GM19452 (cell line): ENCODE data around the gene GRAPL.
"Not testable (repeated sequence)": the region's sequence is repeated elsewhere in the genome, so short reads cannot be mapped to it uniquely, and the experiment has no call there.

Experiments used
- ATAC-seq: cut with Tn5 transposase; IDR thresholded peaks from one replicate; pipeline ENCODE4 v1.9.1; 2021; ENCODE audit not compliant: unreplicated experiment

Gene GRAPL

DNA sequence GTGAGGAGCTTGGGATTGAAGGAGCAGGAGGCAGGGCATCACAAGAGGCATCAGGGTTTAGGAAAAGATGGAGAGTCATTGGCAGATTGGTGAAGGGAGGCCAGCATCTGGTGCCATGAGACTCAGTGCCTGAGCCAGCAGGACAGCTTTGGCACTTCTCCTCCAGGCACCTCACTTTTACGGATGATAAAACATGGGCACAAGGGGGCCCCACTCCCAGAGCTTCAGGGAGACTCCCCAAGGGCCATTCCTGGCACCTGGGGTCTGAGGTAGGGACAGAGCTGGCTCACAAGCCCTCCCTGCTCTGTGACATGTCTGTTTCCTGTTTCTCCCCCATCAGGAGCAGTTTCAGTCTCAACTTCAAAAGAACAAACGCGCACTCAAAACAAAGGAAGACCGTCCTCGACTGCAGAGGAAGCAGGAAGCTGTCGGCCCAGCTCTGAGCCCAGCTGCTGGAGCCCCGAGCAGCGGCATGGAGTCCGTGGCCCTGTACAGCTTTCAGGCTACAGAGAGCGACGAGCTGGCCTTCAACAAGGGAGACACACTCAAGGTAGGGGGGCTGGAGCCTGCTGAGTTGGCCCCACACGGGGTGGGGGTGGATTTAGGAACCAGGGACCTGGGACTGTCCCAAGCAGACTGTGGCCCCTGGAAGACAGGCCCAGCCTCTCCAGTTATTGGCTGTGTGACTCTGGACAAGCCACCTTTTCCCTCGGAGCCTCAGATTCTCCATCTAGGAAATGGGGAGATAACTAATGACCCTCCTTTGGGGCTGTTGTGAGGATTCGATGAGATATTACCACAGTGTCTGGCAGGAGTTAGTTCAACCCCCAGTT is at the start of gene GRAPL:
Gene GRAPL (plus strand): TSS at position 442 of the 833 bp plus-strand sequence. CDS start 31 bp downstream, at position 473.
- not testable (repeated sequence) for ATAC-seq

DNA sequence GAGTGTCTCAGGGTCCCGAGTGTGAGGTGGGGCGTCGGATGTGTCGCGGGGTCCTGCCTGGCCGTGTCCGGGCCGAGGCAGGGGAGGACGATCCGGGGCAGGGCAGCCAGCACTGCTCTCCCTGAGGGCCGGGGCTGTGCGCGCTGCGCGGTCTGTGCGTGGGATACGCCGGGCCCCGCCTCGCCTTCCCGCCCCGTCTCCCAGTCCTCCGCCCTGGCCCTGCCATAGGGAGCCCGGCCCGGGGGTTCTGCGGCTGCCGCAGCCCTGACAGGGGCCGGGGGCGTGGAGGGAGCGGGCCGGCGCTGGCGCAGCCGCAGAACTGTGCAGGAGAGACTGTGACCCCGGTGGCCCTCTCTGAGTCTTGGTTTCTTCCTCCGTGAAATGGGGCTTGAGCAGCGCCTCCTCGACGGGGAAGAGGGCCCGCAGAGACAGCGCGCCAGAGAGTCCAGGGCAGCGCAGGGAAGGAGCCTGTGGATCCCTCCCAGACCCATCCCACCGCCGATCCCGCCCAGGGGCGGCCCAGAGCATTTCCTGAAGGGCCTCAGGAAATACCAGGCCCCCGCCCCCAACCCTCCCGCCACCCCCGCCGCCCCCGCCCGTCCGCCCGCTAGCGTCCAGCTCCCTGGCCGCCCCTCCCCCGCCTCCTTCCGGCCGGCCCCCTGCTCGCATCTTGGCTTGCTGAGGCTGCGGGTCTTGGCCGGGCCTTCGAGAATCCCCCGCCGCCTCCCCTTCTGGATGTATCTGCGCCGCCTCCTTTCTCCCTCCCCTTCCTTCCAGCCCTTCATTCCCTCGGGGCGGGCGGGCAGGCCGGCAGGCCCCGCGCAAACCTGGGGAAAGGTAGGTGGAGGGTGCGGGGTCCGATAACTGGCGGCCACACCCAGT is 38.3 kb upstream of the GRAPL start:
- not testable (repeated sequence) for ATAC-seq

DNA sequence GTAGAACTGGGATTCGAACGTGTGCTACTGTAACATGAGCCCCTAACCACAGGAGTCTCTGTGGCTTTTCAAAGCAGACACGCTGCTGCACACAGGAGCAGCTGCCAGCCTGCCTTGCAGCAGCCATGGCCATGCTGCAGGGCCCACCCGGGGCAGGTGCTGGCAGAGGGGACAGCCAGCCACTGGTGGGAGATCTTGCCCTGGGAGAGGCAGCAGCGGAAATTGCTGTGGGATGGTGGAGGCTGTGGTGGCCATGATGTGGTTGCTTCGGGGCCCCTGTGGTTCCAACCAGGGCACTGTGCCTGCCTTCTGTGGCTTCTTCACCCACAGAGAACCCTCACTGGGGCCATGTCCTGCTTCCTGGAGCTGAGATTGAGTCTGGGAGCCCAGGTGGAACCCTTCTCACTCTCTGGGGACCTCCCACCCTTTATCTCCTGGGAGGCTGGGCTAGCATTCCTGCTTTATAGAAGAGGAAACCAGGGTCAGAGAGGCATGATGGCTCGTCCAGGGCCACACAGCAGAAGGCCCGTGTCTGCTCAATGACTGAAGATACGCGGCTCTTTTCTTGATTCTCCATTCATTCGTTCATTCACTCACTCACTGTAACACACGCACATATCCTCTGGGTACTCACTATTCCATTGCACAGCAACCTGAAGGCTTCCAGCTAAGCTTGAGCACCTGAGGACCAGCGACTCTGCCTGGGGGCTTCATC is 37.2 kb upstream of the GRAPL start:
- ATAC-seq = not testable (repeated sequence)

DNA sequence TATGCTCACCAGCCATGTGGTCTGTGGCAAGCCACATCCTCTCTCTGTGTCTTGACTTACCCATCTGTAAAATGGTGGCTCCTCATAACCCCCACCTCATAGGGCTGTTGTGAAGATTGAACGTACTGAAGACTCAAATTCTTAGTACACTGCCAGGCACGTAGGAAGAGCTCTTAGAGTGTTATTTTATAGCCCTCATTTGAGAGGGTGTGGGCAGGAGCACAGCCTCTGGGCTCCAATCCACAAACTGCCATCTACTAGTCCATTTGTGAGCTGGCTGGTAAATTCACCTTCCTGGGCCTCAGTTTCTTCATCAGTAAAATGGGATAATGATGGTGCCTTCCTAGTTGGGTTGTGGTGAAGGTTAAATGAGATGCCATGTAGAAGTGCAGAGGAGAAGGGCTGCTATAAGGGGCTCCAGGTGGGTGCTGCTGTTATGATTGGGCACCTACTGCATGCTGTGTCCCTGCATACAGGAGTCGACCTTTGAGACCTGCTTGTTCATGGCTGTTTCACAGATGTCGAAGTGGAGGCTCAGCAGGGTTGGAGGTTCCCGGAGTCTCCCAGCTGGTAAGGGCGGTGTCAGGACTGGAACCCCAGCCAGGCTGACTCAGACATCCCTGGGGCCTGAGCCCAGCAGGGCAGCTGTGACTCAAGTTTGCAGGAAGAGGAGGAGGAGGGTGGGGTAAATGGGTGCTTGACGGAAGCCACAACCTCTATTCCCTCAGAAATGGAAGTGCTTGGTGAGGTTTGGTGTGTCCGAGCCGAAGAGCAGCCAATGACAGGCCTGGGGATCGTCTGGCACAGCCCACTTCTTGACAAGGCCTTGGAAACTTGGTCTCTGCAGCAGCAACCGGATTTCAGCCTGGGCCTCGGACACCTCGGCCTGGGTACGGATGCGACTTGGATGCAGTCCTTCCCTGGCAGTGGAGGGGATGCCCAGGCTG is 34.4 kb upstream of the GRAPL start:
- ATAC-seq = not testable (repeated sequence)

DNA sequence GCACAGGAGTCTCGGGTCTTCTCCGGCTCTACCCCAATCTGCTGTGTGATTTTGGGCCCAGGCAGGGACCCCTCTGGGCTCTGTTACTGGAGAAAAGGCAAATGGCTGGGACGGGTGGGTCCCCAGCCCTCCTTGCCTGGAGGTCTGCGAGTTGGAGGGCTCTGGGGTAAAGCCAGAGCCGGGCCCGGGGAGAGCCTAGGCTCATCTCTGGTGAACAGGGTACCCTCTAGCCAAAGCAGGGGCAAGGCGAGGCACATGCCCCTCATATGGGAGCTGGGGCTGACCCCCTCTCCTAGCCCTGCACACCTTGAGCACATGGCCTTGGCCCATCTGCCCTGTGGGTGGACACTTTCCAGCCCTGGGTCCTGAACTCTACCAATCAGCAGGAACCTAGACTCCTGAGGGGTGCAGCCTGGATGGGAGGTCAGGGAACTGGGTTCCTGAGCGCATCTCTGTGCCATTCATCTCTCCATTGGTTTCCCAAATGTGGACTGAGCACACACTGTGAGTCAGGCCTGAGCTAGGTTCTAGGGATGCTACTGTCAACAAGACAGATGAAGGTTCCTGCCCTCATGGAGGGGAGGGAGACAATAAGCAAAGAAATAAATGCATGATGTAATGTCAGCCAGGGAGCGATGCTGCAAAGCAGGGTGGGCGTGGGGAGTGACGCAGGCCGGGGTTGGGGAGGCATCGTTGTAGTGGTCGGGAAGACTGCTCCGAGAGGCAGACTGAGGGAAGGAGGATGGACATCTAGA is 33.5 kb upstream of the GRAPL start:
- not testable (repeated sequence) for ATAC-seq

DNA sequence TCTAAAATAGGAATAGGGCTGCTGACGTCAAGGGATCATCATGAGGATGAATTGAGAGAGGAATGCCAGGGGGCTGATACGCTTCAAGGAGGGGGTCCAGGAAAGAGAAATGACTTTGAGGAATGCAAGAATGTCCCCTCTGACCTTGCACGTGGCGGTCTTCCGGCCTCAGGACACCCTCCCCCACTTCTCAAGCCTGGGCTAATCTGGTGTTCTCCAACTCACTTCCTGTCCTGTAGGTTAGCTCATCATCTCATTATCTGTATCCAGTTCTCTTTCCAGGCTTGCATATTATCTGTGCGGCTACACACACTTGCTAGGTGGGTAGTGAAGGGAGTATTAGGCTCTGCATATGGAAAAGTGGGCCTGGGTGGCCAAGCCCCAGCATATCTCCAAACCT is 18.9 kb upstream of the GRAPL start:
- ATAC-seq = not testable (repeated sequence)

DNA sequence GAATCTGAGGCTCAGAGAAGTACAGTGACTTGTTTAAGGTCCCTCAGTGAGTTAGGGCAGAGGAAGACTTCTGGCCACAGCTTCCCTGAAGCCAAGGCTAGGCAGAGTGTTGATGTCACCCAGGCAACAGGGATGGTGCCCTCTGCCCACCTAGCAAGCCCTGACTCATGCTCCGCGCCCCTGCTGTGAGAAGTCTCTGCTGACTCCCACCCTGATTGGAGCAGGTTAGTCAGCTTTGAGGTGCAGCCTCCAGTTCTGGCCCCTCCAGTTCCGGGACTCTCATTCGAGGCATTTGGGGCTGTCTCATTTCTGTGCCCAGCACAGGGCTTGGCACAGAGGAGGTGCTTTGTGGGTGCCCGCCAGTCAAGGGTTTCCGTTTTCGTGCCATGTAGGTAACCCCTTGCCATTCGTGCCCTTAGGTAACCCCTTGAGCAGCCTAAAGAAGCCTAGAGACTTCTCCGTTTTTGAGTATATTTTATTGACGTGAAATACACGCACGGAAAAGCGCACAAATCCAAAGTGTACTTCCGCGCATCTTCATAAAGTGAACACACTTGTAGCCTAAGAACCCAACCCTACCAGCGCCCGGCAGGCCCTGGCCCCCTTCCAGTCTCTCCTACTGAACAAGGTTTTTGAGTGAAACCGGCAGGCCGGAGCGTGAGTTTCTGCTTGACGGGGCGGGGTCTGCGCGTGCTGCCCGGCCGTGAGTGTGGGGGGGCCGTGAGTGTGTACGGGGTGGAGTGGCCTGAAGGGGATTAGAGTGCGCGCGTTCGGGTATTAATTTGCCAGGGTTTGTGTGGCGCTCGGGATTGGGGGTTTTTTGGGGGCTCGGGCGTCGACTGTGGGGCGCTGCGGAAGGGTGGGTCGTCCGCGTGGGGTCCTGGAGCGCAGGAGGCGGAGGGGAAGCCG is 16.9 kb upstream of the GRAPL start:
- peak; percentile 31 for ATAC-seq

DNA sequence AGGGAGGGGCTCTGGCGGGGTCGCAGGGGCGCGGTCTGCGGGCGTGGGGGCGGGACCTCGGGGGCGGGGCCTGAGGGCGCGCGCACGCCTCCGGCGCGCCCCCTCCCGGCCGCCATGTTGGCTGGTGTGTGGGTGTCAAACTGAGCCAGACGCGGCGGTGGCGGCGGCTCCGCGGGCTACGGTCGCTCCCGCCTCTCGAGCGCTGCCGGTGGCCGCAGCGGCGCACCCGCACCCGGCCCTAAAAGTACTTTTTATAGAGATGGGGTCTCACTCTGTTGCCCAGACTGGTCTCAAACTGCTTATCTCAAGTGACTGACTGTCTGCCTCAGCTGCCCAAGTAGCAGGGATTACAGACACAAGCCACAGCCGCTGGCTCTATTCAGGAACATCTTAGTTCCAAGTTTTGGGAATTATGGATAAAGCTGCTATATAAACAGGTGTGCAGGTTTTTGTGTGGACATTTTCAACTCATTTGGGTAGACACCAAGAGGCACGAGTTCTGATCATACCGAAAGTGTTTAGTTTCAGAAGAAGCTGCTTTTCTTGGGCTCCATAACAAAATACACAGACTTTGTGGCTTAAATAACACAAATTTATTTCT is 16.2 kb upstream of the GRAPL start:
- peak; percentile 81 for ATAC-seq

DNA sequence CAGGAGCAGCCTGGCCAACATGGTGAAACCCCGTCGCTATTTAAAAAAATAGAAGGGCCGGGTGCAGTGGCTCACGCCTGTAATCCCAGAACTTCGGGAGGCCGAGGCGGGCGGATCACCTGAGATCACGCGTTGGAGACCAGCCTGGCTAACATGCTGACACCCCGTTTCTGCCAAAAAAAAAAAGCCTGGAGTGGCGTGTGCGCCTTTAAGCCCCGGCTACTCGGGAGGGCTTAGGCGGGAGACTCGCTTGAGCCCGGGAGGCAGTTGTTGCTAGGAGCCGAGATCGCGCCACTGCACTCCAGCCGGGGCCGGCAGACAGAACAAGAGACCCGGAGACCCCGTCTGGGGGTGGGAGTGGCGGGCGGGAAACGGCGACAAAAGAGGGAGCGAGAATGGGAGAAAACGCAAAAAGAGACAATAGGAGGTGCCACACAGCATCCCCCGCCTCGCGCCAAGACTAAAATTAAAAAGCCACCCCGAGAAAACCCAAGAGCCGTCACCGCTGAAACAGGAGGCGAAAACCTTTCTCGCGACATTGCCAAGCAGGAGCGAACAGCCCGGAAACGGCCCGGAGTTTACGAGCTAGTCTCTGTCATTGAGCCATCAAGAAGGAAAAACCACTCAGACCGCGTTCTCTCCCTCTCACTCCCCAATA is 15.5 kb upstream of the GRAPL start:
- ATAC-seq = not testable (repeated sequence)

DNA sequence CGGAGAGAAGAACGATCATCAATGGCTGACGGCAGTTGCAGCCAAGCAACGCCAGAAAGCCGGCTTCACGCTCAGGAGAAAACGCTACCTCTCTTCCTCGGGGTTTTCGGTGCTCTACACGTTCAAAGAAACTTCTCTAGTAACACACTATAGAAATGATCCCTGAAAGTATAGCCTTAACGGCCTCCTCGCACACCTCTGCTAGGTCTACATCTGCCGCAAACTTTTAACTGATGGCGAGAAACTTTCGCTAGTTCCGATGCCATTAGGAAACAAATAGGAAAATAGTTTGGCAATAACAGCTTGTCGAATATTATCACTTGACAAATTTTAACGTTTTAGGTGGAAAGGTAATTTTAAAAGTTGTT is 14.9 kb upstream of the GRAPL start:
- not testable (repeated sequence) for ATAC-seq

DNA sequence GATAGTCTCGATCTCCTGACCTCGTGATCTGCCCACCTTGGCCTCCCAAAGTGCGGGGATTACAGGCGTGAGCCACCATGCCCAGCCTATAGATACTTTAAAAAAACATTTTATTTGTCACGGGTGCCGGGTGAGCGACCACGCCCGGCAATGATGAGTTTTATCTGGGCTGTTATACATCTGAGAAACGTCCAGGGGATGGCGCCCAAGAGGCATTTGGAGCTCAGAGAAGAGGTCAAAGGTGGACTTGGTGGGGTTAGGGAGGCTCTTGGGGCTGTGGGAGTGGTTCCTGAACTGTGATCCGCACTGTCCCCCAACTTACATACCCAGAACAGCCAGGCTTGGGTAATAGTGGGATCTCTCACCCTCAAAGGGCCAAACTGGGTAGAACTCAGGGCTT is 8.7 kb upstream of the GRAPL start:
- ATAC-seq = not testable (repeated sequence)

DNA sequence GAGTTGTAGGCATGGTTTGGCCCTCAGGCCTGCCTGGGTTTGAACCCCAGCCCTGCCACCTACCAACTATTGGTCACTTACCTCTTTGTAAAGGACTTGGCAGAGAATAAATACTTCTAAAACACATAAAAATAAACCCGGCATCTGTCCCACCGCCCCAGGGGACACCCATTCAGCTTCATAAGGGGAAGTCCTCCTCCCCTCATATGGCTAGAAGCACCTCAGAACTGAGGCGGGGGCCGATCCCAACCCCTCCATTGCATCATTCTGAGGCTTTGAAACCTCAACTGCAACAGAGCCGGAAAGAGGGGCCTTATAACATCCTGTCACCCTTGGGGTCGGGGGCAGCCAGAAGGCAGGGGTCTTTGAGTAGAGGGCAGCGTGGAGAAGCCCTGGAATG is 2.1 kb upstream of the GRAPL start:
- ATAC-seq = not testable (repeated sequence)

DNA sequence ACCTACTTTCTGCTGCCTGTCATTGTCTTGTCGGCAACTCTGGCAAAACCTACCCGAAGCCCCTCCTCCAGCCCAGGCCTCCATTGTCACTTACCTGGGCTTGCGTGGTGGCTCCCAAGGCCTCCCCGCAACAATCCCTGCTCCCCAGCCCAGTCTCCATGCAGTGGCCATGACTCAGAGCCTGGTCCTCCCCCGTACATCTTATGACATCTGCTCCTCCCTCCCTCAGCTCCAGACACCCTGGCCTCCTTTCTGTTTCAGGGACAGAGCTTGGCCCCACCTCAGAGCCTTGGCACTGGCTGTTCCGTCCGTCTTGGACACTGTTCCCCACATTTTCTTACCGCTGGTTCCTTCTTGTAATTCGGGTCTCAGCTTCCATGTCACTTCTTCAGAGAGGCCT is 2.1 kb downstream of the GRAPL start:
- ATAC-seq = not testable (repeated sequence)

DNA sequence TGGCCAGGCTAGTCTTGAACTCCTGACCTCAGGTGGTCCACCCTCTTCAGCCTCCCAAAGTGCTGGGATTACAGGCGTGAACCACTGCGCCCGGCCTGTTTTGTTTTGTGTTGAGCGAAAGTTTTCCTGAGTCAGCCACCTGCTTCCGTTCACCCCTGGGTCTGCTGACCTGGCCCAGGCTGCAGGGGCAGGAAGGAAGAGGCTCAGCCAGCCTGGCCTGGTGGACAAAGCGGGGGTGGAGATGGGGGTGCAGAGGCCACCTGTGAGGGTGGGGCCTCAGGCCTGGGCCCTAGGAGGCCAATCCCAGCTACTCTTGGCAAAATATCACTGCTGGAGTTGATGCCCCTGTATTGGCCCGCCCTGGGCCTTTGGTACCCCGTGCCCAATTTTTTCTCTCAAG is 3.7 kb downstream of the GRAPL start:
- not testable (repeated sequence) for ATAC-seq

DNA sequence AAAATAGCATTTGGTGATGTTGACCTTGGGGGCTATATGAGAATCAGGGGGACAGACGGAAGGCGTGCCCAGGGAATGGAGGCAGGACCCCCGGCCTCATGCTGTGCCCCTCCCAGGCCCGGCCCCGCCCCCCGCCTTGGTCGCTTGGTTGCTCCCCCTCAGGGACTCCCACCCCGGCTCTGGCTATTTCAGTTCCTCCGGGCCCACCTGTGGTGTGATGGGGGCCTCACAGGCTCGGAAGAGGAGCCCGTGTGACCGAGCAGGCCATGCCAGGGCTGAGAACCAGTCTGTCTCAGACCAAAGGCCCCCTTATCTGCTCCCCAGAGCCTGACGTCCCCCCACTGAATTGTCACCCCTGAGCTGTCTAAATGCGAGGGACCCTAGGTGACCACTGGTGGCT is 4.4 kb downstream of the GRAPL start:
- not testable (repeated sequence) for ATAC-seq

DNA sequence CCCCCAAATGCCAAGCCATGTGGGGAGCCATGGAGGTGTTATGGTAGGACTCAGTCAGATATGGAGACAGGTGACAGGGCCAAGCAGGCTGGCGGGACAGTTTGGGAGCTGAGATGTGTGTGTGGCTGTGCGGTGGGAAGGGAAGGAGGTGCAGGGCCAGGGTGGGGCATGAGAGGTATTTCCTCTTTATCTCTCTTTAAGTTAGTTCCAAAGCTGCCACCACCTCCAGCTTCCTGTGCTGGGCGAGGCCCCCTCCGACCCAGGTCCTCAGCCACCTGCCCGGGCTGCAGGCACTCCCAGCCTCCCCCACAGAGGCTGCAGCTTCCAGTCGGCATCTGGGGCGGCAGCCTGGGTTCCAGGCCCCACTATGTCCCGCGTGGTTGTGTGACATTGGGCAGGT is 6.4 kb downstream of the GRAPL start:
- ATAC-seq = not testable (repeated sequence)

DNA sequence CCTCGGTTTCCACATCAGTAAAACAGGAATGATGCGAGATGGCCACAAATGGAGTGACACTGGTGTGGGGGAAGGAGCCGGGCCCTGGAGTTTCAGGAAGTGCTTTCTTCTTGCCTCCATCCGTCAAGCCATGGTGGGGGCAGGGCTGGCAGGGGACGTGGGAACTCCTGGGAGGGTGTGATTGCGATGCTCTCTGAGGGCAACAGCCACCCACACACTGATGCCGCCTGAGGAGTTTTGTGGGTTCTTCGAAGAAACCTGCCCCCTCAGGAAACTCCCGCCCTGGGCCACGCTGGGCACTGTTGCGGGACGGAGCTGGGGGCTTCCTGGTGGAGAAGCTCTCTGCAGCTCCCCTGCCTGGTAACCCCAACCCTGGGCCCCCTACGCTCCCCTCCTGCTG is 8.0 kb downstream of the GRAPL start:
- not testable (repeated sequence) for ATAC-seq
